ENCODE measurements around the gene TSPAN31.

DNA sequence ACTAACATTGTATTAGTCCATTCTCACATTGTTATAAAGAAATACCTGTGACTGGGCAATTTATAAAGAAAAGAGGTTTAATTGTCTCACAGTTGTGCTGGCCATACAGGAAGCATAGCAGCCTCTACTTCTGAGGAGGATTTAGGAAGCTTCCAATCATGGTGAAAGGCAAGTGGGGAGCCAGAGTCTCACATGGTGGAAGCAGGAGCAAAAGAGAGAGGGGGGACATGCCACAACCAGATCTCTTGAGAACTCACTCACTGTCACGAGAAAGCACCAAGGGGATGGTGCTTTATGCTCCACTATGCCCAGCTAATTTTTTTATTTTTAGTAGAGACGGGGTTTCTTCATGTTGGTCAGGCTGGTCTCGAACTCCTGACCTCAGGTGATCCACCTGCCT is 37.6 kb upstream of the TSPAN31 start:
- TF ChIP-seq, protein P1, sequence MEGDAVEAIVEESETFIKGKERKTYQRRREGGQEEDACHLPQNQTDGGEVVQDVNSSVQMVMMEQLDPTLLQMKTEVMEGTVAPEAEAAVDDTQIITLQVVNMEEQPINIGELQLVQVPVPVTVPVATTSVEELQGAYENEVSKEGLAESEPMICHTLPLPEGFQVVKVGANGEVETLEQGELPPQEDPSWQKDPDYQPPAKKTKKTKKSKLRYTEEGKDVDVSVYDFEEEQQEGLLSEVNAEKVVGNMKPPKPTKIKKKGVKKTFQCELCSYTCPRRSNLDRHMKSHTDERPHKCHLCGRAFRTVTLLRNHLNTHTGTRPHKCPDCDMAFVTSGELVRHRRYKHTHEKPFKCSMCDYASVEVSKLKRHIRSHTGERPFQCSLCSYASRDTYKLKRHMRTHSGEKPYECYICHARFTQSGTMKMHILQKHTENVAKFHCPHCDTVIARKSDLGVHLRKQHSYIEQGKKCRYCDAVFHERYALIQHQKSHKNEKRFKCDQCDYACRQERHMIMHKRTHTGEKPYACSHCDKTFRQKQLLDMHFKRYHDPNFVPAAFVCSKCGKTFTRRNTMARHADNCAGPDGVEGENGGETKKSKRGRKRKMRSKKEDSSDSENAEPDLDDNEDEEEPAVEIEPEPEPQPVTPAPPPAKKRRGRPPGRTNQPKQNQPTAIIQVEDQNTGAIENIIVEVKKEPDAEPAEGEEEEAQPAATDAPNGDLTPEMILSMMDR (IDR thresholded peaks at IDR 0.05) = no peak
- no peak for TF ChIP-seq POLR2A (IDR thresholded peaks at IDR 0.05)
